ENCODE measurements around the gene ZNF614.
A peak's percentile ranks its signal among the peaks of the same experiment; 100 is the strongest.
"Not testable (repeated sequence)": the region's sequence is repeated elsewhere in the genome, so short reads cannot be mapped to it uniquely, and the experiment has no call there.

ZNF614 gene

DNA sequence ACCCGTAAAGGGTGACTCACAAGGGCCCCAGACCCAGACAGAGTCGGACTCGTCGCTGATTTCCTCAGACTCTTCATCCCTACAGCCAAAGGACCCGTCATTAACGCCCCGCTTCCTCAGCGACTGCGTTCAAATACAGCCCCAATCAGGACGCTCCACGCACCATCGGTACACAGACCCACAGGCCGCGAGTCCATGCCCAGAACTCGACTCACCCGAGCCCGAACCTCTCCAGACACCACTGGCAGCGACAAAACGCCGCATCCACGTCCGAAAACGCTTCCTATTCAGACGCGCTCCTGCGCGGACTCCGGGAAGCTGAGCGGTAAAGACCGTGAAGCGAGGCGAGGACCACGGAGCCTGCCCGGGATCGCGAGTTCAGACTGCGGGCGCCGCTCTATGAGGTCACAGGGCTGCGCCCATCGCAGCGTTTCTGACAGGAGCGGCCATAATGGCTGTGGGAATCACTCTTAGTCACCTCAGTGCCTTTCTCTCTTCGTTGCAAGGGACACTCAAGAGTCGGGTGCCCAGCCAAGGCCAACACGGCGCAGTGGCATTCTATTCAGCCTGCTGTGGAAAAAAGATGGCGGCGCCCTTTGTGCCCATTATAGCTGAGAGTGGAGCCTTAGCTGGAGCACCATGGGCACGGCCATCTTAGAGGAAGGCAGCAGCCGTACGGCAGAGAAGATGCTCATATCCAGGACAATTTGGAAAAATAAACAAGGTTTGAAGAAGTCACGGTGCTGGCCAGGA lies at the start of gene ZNF614:
Gene ZNF614 (minus strand): TSS at position 353 of the 753 bp plus-strand sequence. CDS start 2,634 bp downstream, outside the sequence.
- DNase-seq, result peak; percentile 89 to 91

DNA sequence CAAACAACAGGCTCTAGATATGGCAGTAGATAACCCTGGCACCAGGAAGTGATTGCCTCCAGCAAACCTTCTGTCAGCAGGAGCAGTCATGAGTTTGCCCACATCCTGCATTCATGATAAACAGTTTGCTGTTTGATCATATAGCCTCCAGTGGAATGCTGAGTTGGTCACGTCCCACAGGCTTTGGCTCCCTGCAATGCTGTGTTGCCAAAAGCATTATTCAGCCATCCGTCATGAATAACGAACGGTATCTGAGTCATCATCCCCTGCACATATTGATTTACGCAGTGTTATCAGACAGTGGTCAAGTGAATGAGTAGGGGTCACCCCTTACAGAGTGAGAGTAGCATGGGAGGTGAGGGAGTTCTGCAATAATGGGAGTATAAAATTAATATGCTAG lies 42.3 kb upstream of the ZNF614 start:
- no peak for DNase-seq

DNA sequence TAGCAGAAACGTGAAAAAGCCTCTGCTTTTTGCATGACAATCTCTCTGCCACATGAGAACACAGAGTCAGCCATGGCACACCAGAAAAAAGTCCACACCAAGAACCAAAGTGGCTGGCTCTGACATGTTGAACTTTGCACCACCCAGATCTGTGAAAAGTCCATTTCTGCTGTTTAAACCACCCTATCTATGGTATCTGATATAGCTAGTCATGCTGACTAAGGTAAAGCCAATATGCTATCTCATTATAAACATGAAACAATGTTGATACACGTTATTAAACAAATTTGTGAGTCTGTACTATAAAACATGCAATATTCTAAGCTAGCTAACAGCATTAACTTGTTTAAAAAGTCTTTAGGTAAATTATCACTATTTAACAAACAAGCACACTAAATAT lies 41.5 kb upstream of the ZNF614 start:
- DNase-seq, result no peak

DNA sequence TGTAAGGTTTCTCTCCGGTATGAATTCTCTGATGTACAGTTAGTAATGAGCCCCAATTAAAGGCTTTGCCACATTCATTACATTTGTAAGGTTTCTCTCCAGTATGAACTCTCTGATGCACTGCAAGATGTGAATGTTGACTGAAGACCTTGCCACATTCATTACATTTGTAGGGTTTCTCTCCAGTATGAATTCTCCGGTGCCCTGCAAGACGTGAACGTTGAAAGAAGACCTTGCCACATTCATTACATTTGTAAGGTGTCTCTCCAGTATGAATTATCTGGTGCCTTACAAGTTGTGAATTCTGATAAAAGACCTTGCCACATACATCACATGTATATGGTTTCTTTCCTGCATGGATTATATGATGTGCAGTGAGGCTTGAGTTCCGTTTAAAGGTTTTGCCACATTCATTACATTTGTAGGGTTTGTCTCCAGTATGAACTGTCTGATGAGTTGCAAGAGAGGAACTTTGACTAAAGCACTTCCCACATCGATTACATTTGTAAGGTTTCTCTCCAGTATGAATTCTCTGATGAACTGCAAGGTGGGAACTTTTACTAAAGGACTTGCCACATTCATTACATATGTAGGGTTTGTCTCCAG lies 38.2 kb upstream of the ZNF614 start:
- no peak for DNase-seq

DNA sequence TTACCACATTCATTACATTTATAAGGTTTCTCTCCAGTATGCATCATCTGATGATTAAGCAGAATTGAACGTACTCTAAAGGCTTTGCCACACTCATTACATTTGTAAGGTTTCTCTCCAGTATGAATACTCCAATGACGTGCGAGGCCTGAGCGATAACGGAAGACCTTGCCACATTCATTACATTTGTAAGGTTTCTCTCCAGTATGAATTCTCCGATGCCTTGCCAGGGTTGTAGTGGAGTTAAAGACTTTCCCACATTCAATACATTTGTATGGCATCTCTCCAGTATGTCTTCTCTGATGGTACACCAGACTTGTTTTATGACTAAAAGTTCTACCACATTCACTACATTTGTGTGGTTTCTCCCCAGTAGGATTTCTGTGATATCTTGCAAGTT lies 37.2 kb upstream of the ZNF614 start:
- no peak for DNase-seq

DNA sequence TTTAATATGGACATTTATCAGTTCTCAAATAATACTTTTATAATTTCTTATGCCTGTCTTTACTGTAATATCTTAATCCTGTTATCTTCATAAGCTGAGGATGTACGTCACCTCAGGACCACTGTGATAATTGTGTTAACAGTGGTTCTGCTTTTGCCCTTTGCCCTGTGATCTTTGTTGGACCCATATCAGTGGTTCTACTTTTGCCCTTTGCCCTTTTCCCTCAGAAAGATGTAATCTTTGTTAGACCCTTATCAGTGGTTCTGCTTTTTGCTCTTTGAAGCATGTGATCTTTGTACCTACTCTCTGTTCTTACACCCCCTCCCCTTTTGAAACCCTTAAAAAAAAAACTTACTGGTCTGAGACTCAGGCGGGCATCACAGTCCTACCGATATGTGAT lies 28.3 kb upstream of the ZNF614 start:
- DNase-seq, result not testable (repeated sequence)

DNA sequence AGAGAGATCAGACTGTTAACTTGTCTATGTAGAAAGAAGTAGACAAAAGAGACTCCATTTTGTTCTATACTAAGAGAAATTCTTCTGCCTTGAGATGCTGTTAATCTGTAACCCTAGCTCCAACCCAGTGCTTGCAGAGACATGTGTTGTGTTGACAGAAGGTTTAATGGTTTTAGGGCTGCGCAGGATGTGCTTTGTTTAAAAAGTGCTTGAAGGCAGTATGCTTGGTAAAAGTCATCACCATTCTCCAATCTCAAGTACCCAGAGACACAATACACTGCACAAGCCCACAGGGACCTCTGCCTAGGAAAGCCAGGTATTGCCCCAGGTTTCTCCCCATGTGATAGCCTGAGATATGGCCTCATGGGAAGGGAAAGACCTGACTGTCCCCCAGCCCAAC lies 23.6 kb upstream of the ZNF614 start:
- not testable (repeated sequence) for DNase-seq

DNA sequence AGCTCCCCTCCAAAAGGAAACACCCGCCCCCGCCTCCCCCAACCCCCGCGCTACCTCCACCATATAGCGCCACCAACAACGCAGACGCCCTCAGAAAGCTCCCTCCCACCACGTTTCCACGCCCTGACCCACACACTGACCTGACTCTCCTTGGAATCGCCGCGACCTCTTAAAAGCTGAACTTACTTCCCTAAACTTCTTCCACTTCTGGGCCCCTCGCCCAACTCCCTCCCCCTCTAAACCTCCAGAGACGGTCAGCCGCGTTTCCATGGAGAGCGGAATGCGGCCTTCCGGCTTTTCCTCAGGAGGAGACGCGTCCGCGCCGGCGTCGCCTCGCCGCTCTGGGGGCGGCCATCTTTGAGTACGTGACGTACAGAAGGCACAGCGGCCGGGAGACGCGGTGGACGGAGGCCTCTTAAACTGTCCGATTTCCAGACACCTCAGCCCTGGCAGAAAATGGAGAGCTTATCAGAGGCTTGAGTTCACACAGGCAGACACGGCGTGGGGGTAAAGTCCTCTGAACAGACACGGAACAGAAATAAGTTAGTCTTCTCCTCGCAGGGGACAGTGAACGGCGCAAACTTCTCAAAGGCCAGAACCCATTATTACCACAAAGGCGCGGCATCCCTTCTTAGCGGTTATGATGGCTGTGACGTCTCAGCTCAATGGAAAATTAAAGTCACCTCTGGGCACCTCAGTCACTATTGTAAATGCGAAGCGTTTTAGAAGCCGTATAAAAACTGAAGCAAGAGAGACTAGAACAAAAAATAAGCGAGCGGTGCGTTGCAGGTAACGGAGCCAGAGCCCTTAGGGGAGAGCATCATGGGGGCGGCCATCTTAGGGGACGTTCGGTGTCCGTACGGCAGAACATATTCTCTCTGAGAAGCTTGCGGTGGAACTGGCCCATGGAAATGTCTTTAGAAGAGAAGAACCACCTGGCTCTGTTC lies 20.6 kb upstream of the ZNF614 start, which contains the start of gene ZNF432:
Gene ZNF432 (minus strand): TSS at position 284 of the 947 bp plus-strand sequence. CDS start 1,970 bp downstream, outside the sequence.
- peak; percentile 86 to 87 for DNase-seq

DNA sequence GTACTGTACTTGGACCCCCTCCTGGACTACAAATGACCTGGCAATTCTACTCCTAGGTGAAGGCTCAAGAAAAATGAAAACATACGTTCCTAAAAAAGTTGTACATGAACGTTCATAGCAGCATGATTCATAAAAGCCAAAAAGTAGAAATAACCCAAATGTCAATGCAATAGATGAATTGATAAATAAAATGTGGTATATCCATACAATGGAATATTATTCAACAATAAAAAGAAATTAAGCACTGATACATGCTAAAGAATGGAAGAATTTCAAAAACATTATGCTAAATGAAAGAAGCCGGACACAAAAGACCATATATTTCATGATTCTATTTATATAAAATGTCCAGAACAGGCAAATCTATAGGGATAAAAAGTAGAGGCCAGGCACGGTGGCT lies 11.0 kb upstream of the ZNF614 start:
- no peak for DNase-seq

DNA sequence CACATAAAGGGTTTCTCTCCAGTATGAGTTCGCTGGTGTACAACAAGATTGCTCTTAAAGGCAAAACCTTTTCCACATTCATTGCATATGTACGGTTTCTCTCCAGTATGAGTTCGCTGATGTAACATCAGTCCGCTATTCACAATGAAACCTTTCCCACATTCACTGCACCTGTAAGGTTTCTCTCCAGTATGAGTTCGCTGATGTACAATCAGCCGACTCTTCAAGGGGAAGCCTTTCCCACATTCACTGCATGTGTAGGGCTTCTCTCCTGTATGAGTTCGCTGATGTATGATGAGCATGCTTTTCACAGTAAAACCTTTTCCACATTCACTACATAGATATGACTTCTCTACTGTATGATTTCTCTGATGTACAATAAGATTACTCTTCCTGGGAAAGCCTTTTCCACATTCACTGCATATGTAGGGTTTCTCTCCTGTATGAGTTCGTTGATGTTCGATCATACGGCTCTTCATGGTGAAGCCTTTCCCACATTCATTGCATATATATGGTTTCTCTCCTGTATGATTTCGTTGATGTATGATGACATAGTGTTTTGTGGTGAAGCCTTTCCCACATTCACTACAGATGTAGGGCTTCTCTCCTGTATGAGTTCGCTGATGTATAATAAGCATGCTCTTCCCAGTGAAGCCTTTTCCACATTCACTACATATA lies 6.0 kb upstream of the ZNF614 start:
- DNase-seq, result no peak

DNA sequence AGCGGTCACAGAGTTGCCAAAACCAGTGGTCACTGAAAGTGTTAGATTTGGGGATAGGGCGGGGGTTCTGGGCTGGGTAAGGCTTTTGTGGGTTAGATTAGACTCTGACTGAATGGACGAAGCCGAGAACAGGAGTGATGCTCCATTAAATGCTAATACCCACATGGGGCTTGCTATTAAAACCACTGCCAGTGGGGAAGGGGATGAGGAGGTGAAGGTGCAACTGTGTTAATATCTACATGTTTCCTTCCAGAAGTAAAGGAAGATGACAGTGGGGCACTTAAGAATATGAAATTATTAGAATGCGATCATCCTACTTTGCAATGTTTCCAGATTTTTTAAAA lies 573 bp upstream of the ZNF614 start:
- DNase-seq, result no peak

DNA sequence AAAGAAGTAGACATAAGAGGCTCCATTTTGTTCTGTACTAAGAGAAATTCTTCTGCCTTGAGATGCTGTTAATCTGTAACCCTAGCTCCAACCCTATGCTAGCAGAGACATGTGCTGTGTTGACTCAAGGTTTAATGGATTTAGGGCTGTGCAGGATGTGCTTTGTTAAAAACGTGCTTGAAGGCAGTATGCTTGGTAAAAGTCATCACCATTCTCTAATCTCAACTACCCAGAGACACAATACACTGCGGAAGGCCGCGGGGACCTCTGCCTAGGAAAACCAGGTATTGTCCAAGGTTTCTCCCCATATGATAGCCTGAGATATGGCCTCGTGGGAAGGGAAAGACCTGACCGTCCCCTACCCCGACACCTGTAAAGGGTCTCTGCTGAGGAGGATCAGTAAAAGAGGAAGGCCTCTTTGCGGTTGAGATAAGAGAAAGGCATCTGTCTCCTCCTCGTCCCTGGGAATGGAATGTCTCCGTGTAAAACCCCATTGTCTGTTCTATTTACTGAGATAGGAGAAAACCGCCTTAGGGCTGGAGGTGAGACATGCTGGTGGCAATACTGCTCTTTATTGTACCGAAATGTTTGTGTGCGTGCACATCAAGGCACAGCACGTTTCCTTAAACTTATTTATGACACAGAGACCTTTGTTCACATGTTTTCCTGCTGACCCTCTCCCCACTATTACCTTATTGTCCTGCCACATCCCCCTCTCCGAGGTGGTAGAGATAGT lies 1.8 kb downstream of the ZNF614 start:
- not testable (repeated sequence) for DNase-seq

DNA sequence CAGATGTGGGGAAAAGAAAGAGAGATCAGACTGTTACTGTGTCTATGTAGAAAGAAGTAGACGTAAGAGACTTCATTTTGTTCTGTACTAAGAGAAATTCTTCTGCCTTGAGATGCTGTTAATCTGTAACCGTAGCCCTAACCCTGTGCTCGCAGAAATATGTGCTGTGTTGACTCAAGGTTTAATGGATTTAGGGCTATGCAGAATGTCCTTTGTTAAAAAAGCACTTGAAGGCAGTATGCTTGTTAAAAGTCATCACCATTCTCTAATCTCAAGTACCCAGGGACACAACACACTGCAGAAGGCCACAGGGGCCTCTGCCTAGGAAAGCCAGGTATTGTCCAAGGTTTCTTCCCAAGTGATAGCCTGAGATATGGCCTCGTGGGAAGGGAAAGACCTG lies 3.7 kb downstream of the ZNF614 start:
- DNase-seq, result not testable (repeated sequence)

DNA sequence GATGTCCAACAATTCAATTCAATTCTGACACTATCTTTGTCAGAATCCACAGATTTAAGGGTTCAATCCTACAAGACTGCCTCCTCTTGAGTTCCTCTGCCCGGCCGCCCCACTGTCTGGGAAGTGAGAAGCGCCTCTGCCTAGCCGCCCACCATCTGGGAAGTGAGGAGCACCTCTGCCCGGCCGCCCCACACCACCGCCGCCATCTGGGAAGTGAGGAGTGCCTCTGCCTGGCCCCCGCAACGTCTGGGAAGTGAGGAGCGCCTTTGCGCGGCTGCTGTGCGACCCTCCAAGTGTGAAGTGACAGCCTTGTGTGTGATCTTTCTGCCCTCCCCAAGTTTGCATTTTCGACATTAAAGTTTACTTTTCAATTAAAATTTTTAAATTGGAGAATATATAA lies 6.0 kb downstream of the ZNF614 start:
- no peak for DNase-seq

DNA sequence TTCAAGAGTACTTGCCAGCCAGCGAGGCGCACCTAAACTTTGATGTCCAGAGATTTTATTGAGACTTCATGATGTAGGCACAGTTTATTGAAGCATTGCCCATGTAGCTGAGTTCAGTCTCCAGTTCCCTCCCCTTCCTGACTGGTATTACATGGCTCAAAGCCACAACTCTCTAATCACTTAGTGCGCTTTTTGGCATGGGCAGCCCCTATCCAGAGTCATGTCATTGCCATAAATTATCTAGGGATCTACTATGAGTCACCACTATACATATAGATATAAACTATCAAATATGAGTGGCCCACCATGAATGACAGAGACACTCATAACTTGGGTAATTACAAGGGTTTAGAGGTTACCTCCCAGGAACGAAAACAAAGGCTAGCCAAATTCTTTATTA lies 7.7 kb downstream of the ZNF614 start:
- no peak for DNase-seq

DNA sequence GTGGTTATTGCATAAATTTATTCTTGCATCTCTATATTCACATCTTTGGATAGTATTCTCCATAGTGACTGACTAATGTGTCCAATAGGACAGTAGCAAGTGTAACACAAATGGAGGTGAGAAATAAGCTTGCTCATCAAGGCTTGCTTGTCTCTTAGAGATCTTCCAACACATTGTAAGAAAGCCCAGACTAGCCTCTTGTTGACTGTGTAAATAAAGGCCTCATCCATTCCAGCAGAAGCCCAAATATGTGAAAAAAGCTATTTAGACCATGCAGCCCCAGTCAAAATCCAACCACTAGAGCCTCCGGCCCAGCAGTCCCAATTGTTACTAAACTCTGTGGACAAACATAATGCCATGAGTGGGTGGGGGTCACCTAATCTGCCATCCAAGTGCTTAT lies 17.5 kb downstream of the ZNF614 start:
- no peak for DNase-seq

DNA sequence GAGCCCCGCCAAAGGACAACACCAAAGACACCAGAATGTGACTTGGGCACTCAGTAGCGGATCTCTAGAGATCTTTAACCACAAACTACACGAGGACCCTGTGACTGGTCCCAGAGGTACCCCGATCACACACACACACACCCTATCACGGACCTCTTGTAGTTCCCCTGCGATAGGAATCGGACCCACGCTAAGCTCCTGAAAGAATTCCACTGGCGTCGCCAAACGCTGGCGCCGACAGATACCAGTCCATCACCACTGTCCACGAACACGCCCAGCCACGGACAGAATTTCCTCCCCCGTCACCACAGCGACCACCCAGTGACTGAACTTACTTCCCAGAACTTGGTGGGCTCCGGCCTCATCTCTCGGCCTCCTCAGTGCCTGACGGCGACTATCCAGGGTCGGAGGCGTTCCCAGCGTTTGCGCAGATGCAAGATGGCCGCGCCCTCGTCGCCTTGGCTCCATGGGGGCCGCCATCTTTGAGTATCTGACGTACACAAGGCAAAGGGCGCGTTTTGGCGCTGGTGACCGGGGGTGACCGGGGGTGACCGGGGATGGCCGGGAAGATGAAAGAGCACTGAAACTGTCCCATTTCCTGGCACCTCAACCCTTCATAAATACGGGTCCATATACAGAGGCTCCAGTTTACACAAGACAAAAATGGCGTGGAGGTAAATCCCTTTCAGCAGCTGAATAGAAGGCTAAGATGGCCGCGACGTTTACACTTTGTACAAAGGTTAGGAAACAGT lies 20.2 kb downstream of the ZNF614 start, which contains the start of gene ZNF615:
Gene ZNF615 (minus strand): TSS at position 406 of the 752 bp plus-strand sequence. CDS start 4,500 bp downstream, outside the sequence.
- DNase-seq, result peak; percentile 92 to 94

DNA sequence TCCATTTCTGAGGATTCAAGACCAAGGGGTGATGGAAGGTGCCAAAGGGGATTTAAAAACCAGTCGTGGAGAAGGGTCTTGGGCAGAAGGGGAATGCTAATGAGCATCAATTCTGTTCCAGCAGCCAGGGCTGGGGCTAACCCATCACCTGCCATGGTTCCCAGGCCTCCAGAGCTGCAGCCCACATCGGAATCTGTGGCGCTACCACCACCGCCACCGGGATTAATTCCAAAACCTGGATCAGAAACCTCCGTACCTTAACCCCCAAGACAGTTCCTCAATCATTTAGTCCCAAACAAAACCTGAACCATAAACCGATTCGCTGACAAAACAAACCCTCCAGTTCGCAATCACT lies 20.8 kb downstream of the ZNF614 start:
- DNase-seq, result no peak

DNA sequence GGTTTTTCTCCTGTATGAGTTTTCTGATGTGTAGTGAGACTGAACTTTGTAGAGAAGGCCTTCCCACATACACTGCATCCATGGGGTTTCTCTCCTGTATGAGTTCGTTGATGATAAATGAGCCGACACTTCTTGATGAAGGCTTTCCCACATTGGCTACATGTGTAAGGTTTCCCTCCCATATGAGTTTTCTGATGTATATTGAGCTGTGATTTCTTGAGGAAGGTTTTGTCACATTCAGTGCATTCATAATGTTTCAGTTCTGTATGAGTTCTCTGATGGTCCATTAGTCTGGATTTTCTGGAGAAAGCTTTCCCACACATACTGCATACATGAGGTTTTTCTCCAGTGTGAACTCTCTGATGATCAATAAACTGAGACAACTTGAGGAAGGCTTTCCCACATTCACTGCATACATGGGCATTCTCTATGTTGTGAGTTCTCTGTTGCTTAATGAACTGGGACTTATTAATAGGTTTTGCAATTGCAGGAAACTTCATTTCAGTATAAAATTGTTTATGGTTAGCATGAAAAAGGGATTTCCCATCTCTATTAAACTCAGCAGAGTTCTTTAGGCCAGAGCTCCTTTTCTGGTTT lies 34.0 kb downstream of the ZNF614 start:
- DNase-seq, result no peak

DNA sequence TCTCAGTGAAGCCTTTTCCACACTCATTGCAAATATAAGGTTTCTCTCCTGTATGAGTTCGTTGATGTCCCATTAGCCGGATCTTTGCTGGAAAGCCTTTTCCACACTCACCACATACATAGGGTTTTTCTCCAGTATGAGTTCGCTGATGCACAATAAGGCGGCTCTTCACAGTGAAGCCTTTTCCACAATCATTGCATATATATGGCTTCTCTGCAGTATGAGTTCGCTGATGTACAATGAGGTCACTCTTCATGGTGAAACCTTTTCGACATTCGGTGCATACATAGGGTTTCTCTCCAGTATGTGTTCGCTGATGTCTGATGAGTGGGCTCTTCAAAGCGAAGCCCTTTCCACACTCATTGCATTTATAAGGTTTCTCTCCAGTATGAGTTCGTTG lies 34.8 kb downstream of the ZNF614 start:
- DNase-seq, result no peak
